K562 (cell line): ENCODE data around the gene ATP2A2. TPM values are rescaled to one million over a fixed set of nuclear protein-coding genes. Genes with fewer than 3 reads are reported as not detected.

Experiments
- C11orf30 ChIP-seq: fragments of 450-650 bp; IDR thresholded peaks from 2 replicates; pipeline ENCODE4 v1.6.1; 2016; ENCODE audit warnings: low read depth, mild to moderate bottlenecking
- HDGF ChIP-seq: fragments of 450-650 bp; IDR thresholded peaks from 2 replicates; pipeline ENCODE4 v1.6.1; 2016
- JUNB ChIP-seq: fragments of 450-650 bp; formaldehyde crosslinking; conservative IDR thresholded peaks from 2 replicates; pipeline ENCODE4 v1.4.0; 2020; ENCODE audit warnings: mild to moderate bottlenecking
- MTA1 ChIP-seq: fragments of 450-650 bp; IDR thresholded peaks from 2 replicates; pipeline ENCODE4 v1.6.1; 2017; ENCODE audit warnings: borderline replicate concordance
- SIN3B ChIP-seq: fragments of 450-650 bp; IDR thresholded peaks from 2 replicates; pipeline ENCODE4 v1.6.1; 2017; ENCODE audit warnings: low read depth, mild to moderate bottlenecking, moderate library complexity
- SMAD1 ChIP-seq: fragments of 150-350 bp; IDR thresholded peaks from 2 replicates; pipeline ENCODE4 v1.6.1; 2014; ENCODE audit warnings: low read length, low read depth; ENCODE audit not compliant: partially characterized antibody
- SMC3 ChIP-seq: conservative IDR thresholded peaks from 2 replicates; pipeline ENCODE4 v1.6.1; 2011; ENCODE audit warnings: low read depth, low read length, improper control_type of control experiment; ENCODE audit not compliant: insufficient read depth
- SRSF7 ChIP-seq: fragments of 200-400 bp; formaldehyde crosslinking; optimal IDR thresholded peaks from 2 replicates; pipeline ENCODE3; 2017; ENCODE audit warnings: mild to moderate bottlenecking, low read depth, low read length
- TCF3 ChIP-seq: sonication (generic); formaldehyde crosslinking; IDR thresholded peaks from 2 replicates; pipeline ENCODE4 v1.4.0; 2020; ENCODE audit warnings: mild to moderate bottlenecking, missing genetic modification reagents
- ZNF212 ChIP-seq: fragments of 450-650 bp; formaldehyde crosslinking; IDR thresholded peaks from 2 replicates; pipeline ENCODE4 v1.4.0; 2020; ENCODE audit warnings: mild to moderate bottlenecking
- ZNF717 ChIP-seq: fragments of 250-450 bp; sonication (Bioruptor Pico); IDR thresholded peaks from 2 replicates; pipeline ENCODE4 v1.5.0; 2021
- polyA plus RNA-seq, 8 experiments: library from polyadenylated mRNA; depleted of rRNA in 4 of 8; stranded (reverse) in 5 of 8; unstranded in 3 of 8; fragments of >200 nt; fragmentation: Nextera tagmentation in 2 of 8; fragmentation: Illumina TruSeq in 1 of 8; extraction: Ambion mirVana in 2 of 8; extraction: Trizol in 1 of 8; gene quantifications; 2 replicates each; pipeline versions ENCODE4 v1.2.1 to v1.2.3, GENCODE V29; 2011 to 2014; ENCODE audit warnings: inconsistent platforms in 1 of 8, missing spikeins in 1 of 8
- total RNA-seq, 7 experiments: library from RNA; depleted of rRNA in 6 of 7; stranded (reverse); fragments of >200 nt in 6 of 7; fragmentation: Illumina TruSeq in 2 of 7; extraction: Trizol in 2 of 7; gene quantifications; 2 replicates each; pipeline versions ENCODE4 v1.2.1 to v1.2.3, GENCODE V29; 2011 to 2021; ENCODE audit warnings: low replicate concordance in 1 of 7
- TF ChIP-seq, protein P1 (sequence below), 2 experiments: fragments of 450-650 bp; IDR thresholded peaks; 2 replicates each; pipeline ENCODE4 v1.6.1; 2016; ENCODE audit warnings: mild to moderate bottlenecking in 2 of 2, borderline replicate concordance in 1 of 2, low read depth in 1 of 2, moderate library complexity in 1 of 2
- TF ChIP-seq, protein P2 (sequence below): fragments of 450-650 bp; IDR thresholded peaks from 2 replicates; pipeline ENCODE4 v1.7.0; 2016; ENCODE audit warnings: borderline replicate concordance
- TF ChIP-seq, protein P3 (sequence below): fragments of 450-650 bp; IDR thresholded peaks from 2 replicates; pipeline ENCODE4 v1.6.1; 2016; ENCODE audit warnings: mild to moderate bottlenecking
- TF ChIP-seq, protein P4 (sequence below): sonication (generic); formaldehyde crosslinking; IDR thresholded peaks from 2 replicates; pipeline ENCODE4 v1.8.1; 2022; ENCODE audit warnings: missing genetic modification reagents

ATP2A2 gene
- total and polyA plus RNA-seq, 9 of the 15 experiments (the other 6 are each of a cell fraction or from before 2014, with no cell fraction given), result 5.2 to 205 (median 51.6) TPM

DNA sequence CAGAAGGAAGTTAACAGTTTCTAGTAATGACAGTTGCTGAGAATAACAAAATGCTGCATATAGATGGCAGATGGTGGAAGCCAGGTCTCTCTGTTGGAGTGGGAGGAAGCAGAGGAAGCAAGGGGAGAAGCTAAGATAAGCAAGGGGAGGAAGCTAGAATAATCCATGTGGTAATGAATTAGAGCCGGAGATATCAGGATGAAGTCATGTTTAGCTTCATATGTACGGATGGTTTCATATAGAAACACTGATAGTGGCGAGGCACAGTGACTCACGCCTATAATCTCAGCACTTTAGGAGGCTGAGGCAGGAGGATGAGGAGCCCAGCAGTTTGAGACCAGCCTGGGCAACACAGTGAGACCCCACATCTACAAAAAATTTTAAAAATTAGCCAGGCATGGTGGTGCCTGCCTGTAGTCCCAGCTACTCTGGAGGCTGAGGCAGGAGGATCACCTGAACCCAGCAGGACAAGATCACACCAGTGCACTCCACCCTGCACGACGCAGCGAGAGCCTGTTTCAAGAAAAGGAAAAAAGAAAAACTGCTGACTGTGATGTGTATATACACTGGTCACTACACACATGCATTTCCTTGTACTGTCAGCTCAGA is 73.2 kb downstream of the ATP2A2 start (continued):
- TF ChIP-seq, protein P1, sequence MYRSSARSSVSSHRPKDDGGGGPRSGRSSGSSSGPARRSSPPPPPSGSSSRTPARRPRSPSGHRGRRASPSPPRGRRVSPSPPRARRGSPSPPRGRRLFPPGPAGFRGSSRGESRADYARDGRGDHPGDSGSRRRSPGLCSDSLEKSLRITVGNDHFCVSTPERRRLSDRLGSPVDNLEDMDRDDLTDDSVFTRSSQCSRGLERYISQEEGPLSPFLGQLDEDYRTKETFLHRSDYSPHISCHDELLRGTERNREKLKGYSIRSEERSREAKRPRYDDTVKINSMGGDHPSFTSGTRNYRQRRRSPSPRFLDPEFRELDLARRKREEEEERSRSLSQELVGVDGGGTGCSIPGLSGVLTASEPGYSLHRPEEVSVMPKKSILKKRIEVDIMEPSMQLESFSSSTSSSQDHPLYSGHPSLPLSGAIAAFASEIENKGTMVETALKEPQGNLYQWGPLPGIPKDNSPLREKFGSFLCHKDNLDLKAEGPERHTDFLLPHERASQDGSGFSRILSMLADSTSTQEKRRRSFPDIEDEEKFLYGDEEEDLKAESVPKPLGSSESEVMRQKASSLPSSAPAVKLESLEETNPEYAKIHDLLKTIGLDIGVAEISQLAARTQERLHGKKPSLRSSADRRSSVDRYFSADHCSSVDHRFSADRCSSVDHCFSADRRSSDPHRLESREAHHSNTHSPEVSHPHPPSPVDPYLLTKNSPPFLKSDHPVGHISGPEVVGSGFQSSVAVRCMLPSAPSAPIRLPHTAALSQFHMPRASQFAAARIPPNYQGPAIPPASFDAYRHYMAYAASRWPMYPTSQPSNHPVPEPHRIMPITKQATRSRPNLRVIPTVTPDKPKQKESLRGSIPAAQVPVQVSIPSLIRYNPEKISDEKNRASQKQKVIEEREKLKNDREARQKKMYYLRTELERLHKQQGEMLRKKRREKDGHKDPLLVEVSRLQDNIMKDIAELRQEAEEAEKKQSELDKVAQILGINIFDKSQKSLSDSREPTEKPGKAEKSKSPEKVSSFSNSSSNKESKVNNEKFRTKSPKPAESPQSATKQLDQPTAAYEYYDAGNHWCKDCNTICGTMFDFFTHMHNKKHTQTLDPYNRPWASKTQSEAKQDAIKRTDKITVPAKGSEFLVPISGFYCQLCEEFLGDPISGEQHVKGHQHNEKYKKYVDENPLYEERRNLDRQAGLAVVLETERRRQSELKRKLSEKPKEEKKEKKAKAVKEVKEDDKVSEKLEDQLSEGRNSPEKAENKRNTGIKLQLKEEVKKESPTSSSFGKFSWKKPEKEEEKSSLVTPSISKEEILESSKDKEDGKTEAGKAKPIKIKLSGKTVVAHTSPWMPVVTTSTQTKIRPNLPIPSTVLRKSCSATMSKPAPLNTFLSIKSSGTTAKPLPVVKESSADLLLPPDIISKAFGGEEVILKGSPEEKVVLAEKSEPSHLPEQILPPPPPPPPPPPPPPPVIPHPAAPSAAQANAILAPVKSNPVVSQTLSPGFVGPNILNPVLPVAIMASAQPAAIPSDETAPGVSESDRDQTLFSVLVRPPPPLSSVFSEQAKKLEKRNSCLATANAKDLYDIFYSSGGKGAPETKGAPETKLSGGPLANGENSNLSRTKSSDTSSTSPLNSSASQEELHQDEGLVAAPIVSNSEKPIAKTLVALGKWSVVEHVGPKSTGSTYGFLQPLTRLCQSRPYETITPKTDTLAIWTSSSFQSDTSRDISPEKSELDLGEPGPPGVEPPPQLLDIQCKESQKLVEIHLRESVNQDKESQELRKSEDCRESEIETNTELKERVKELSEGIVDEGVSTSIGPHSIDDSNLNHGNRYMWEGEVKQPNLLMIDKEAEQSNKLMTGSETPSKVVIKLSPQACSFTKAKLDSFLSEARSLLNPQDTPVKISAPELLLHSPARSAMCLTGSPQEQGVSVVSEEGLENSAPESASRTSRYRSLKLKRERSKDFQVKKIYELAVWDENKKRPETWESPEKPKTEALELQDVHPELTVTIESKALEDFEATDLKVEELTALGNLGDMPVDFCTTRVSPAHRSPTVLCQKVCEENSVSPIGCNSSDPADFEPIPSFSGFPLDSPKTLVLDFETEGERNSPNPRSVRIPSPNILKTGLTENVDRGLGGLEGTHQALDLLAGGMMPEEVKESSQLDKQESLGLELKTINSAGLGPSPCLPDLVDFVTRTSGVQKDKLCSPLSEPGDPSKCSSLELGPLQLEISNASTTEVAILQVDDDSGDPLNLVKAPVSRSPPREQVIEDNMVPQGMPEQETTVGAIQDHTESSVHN (IDR thresholded peaks at IDR 0.05; ENCODE audit: borderline replicate concordance in 1 of 2, low read depth in 1 of 2), result 0 out of 4 replicates have a peak, but pooled peaks of 1 of the 2 experiments have one; percentile 13
- TF ChIP-seq C11orf30 (peak; percentile 49), HDGF (no peak), JUNB (CRISPR knock-in tag) (no peak), SIN3B (no peak), ZNF717 (no peak), MTA1 (peak; percentile 68; the same call in 1 of the 2 replicates), SRSF7 (no peak), SMC3 (no peak), SMAD1 (peak; percentile 69), ZNF212 (CRISPR knock-in tag) (no peak), TCF3 (CRISPR knock-in tag) (peak; percentile 98)
- TF ChIP-seq, protein P2, sequence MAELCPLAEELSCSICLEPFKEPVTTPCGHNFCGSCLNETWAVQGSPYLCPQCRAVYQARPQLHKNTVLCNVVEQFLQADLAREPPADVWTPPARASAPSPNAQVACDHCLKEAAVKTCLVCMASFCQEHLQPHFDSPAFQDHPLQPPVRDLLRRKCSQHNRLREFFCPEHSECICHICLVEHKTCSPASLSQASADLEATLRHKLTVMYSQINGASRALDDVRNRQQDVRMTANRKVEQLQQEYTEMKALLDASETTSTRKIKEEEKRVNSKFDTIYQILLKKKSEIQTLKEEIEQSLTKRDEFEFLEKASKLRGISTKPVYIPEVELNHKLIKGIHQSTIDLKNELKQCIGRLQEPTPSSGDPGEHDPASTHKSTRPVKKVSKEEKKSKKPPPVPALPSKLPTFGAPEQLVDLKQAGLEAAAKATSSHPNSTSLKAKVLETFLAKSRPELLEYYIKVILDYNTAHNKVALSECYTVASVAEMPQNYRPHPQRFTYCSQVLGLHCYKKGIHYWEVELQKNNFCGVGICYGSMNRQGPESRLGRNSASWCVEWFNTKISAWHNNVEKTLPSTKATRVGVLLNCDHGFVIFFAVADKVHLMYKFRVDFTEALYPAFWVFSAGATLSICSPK, result no peak
- TF ChIP-seq, protein P3, sequence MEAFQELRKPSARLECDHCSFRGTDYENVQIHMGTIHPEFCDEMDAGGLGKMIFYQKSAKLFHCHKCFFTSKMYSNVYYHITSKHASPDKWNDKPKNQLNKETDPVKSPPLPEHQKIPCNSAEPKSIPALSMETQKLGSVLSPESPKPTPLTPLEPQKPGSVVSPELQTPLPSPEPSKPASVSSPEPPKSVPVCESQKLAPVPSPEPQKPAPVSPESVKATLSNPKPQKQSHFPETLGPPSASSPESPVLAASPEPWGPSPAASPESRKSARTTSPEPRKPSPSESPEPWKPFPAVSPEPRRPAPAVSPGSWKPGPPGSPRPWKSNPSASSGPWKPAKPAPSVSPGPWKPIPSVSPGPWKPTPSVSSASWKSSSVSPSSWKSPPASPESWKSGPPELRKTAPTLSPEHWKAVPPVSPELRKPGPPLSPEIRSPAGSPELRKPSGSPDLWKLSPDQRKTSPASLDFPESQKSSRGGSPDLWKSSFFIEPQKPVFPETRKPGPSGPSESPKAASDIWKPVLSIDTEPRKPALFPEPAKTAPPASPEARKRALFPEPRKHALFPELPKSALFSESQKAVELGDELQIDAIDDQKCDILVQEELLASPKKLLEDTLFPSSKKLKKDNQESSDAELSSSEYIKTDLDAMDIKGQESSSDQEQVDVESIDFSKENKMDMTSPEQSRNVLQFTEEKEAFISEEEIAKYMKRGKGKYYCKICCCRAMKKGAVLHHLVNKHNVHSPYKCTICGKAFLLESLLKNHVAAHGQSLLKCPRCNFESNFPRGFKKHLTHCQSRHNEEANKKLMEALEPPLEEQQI, result peak; percentile 92; the same call in 1 of the 2 replicates
- TF ChIP-seq, protein P4, sequence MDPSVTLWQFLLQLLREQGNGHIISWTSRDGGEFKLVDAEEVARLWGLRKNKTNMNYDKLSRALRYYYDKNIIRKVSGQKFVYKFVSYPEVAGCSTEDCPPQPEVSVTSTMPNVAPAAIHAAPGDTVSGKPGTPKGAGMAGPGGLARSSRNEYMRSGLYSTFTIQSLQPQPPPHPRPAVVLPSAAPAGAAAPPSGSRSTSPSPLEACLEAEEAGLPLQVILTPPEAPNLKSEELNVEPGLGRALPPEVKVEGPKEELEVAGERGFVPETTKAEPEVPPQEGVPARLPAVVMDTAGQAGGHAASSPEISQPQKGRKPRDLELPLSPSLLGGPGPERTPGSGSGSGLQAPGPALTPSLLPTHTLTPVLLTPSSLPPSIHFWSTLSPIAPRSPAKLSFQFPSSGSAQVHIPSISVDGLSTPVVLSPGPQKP (CRISPR knock-in tag), result no peak
